ENCODE data around the gene FUT7. TPM values are rescaled to one million over a fixed set of nuclear protein-coding genes. Genes with fewer than 3 reads are reported as not detected.

Gene FUT7
- total and polyA plus RNA-seq, 2 of the 8 experiments (the other 6 are each of a cell fraction or from before 2014, with no cell fraction given): not detected

DNA sequence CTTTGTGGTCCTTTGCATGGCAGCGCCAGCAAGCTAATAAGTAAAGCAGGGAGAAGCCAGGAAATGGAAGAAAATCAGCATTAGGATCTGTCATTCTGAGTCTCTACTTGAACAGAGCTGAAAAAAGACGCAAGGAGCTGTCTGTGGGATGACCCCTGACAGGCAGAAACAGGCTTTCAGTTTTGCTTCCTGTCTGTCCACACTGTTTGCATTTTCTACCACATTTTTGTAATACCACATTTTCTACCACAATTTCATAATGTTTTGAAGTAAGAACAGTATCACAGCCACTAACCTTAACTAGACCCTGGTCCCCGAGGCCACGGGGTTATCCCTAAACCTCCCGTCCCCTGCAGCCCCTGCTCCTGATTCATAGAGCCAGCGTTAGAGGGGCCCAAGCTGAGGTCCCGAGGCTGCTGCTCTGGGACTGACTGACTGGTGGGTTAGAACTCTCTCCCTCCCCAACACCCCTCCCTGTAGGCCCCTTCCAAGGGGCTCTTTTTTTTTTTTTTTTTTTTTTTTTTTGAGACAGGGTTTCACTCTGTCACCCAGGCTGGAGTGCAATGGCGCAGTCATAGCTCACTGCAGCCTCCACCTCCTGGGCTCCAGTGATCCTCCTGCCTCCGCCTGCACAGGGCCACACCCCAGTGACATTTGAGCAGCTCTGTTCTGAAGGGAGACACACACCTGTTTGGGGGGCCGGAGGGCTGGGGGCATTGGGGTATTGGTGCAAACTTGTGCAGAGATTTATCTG is 31.5 kb downstream of the FUT7 start (continued):
- TF ChIP-seq, protein P1, sequence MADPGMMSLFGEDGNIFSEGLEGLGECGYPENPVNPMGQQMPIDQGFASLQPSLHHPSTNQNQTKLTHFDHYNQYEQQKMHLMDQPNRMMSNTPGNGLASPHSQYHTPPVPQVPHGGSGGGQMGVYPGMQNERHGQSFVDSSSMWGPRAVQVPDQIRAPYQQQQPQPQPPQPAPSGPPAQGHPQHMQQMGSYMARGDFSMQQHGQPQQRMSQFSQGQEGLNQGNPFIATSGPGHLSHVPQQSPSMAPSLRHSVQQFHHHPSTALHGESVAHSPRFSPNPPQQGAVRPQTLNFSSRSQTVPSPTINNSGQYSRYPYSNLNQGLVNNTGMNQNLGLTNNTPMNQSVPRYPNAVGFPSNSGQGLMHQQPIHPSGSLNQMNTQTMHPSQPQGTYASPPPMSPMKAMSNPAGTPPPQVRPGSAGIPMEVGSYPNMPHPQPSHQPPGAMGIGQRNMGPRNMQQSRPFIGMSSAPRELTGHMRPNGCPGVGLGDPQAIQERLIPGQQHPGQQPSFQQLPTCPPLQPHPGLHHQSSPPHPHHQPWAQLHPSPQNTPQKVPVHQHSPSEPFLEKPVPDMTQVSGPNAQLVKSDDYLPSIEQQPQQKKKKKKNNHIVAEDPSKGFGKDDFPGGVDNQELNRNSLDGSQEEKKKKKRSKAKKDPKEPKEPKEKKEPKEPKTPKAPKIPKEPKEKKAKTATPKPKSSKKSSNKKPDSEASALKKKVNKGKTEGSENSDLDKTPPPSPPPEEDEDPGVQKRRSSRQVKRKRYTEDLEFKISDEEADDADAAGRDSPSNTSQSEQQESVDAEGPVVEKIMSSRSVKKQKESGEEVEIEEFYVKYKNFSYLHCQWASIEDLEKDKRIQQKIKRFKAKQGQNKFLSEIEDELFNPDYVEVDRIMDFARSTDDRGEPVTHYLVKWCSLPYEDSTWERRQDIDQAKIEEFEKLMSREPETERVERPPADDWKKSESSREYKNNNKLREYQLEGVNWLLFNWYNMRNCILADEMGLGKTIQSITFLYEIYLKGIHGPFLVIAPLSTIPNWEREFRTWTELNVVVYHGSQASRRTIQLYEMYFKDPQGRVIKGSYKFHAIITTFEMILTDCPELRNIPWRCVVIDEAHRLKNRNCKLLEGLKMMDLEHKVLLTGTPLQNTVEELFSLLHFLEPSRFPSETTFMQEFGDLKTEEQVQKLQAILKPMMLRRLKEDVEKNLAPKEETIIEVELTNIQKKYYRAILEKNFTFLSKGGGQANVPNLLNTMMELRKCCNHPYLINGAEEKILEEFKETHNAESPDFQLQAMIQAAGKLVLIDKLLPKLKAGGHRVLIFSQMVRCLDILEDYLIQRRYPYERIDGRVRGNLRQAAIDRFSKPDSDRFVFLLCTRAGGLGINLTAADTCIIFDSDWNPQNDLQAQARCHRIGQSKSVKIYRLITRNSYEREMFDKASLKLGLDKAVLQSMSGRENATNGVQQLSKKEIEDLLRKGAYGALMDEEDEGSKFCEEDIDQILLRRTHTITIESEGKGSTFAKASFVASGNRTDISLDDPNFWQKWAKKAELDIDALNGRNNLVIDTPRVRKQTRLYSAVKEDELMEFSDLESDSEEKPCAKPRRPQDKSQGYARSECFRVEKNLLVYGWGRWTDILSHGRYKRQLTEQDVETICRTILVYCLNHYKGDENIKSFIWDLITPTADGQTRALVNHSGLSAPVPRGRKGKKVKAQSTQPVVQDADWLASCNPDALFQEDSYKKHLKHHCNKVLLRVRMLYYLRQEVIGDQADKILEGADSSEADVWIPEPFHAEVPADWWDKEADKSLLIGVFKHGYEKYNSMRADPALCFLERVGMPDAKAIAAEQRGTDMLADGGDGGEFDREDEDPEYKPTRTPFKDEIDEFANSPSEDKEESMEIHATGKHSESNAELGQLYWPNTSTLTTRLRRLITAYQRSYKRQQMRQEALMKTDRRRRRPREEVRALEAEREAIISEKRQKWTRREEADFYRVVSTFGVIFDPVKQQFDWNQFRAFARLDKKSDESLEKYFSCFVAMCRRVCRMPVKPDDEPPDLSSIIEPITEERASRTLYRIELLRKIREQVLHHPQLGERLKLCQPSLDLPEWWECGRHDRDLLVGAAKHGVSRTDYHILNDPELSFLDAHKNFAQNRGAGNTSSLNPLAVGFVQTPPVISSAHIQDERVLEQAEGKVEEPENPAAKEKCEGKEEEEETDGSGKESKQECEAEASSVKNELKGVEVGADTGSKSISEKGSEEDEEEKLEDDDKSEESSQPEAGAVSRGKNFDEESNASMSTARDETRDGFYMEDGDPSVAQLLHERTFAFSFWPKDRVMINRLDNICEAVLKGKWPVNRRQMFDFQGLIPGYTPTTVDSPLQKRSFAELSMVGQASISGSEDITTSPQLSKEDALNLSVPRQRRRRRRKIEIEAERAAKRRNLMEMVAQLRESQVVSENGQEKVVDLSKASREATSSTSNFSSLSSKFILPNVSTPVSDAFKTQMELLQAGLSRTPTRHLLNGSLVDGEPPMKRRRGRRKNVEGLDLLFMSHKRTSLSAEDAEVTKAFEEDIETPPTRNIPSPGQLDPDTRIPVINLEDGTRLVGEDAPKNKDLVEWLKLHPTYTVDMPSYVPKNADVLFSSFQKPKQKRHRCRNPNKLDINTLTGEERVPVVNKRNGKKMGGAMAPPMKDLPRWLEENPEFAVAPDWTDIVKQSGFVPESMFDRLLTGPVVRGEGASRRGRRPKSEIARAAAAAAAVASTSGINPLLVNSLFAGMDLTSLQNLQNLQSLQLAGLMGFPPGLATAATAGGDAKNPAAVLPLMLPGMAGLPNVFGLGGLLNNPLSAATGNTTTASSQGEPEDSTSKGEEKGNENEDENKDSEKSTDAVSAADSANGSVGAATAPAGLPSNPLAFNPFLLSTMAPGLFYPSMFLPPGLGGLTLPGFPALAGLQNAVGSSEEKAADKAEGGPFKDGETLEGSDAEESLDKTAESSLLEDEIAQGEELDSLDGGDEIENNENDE (IDR thresholded peaks at IDR 0.05; ENCODE audit: insufficient replicate concordance, low read length): no peak
- TF ChIP-seq SIN3A (conservative IDR thresholded peaks at IDR 0.05 in 1 of 2, IDR thresholded peaks at IDR 0.05 in 1 of 2; ENCODE audit: low read depth in 1 of 2, low read length in 2 of 2) (no peak), SP1 (IDR thresholded peaks at IDR 0.05; ENCODE audit: low read depth, low read length) (no peak)
